ENCODE data around the gene DGUOK.
"Not testable (repeated sequence)": the region's sequence is repeated elsewhere in the genome, so short reads cannot be mapped to it uniquely, and the experiment has no call there.

DGUOK gene

DNA sequence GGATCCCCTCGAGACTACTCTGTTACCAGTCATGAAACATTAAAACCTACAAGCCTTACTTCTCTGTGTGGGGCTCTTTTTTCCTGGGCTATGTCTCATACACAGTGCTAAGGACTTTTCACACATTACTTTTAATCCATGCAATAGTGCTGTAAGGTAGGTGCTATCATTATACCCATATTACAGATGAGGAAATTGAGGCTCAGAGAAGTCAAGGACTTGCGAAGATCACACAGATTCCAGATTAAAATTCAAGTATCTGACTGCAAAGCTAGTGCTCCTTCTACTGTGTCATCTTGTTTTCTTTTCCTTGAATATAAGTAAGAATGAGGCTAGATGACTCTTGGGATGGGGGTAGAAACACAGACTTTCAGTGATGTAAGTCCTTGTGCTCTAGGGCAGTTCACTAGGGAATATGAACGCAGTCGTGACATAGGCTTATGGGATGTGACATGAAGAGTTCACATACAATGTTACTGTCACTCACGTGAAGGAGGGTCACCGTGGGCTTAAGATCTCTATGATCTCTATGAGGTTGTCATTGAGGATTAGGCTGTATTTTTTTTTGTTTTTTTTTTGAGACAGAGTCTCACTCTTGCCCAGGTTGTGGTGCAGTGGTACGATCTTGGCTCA, 7.0 kb upstream of the DGUOK start:
- in situ Hi-C loops (cut with MboI; ENCODE audit: low sequenced_read_pairs), result no loop called here

DNA sequence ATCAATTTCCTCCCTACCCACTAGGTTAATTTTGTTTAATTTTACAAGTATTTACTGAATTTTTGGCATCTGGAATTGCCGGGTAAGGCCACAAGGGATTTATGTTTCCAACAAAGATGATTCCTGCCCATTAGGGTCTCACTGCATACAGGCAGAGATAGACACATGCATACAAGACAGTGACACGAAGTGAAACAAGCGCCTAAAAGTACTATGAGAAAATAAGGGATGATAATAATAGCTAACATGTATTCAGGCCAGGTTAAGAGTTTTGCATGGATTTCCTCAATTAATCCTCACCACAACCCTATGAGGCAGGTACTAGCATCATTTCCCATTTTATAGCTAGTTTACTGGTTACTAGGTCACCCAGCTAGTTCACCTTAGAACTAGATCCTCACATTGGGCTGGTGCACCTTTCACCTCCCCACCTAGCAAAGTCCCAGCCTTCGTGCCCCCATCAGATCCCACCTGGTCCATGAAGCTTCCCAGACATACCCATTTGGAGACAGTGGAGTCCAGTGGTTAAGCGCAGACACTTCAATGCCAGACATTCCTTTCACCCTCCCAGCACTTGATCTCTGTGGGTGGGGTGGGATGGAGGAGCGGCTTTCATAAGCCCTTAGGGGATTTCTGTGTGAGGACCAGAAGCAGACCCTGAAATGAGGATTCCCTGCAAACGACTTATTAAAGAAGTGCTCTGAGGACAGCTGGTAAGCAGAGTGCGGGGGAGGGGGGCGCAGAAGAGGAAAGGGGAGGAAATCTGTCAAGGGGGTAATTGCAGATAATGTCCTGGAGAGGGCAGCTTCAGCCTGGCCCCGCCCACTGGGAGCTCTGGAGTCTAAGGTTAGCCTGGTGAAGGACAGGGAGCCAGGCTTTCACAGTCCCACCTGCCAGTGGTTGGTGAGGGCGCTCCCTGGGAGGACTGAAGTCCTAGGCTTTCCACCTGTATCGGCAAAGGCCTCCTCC, 5.8 kb upstream of the DGUOK start:
- in situ Hi-C loops (cut with MboI; ENCODE audit: low sequenced_read_pairs), result no loop called here

DNA sequence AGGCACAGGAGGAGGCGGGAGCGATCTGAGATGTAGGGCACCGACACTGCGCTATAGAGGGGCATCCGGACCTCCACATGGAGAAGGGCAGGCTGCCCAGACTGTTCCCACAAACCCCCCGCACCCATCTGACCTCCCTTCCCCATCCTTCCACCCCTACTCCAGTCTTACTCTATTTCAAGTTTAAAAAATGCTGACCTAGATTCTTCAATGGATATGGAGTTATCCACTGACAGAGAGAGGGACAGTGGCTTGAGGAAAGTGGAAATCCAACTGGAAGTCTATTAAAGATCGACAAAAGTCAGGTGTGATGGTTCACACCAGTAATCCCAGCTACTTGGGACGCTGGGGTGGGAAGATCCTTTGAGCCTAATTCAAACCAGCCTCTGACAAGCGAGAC, 5.1 kb upstream of the DGUOK start:
- in situ Hi-C loops (cut with MboI; ENCODE audit: low sequenced_read_pairs), result no loop called here

DNA sequence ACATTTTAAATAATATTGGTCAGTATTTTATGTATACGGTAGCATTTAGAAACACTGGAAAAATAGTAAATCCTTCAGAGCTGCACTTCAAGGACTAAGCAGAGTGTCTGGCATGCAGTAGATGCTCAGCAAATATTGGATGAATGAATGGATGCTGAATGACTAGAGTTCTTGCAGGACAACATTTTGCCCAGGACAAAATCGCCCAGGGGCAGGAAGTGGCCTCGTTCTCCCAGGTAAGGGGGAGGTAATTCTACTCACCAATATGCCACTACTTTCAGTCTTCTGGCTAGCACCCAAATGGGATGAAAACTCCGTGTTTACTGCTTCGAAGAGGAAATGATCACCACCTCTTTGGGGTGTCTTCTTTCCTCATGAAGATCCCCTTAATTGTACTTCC, 4.0 kb upstream of the DGUOK start:
- in situ Hi-C loops (cut with MboI; ENCODE audit: low sequenced_read_pairs), result no loop called here

DNA sequence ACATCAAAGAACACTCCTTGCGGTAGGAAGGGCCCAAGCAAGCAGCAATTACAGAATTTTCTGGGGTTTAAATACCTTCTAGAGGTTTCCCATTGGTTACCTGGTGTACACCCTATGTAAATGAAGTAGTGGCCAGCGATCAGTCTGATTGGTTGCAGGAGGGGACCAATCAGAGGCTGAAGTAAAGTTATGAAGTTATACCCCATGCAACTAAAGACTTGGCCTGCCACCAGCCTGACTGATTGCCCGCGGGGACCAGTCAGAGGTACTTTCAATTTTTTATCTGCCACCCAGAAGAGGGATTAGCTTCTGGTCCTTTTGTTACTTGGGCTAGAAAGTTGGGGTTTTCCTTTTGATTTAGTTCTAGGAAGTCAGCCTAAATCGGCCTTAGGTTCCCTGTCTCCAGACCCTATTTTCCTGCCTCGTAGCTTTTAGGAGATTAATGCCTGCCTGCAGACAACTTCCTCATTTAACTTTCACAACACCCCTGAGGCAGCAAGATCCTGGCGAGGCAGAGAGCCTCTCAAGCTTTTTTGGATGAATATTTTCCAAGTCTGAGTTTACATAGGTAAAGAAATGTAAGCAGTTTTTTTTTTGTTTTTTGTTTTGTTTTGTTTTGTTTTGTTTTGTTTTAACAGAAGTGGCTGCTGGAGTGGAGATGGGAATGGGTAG, 1.5 kb upstream of the DGUOK start:
- in situ Hi-C loops (cut with MboI; ENCODE audit: low sequenced_read_pairs), result no loop called here

DNA sequence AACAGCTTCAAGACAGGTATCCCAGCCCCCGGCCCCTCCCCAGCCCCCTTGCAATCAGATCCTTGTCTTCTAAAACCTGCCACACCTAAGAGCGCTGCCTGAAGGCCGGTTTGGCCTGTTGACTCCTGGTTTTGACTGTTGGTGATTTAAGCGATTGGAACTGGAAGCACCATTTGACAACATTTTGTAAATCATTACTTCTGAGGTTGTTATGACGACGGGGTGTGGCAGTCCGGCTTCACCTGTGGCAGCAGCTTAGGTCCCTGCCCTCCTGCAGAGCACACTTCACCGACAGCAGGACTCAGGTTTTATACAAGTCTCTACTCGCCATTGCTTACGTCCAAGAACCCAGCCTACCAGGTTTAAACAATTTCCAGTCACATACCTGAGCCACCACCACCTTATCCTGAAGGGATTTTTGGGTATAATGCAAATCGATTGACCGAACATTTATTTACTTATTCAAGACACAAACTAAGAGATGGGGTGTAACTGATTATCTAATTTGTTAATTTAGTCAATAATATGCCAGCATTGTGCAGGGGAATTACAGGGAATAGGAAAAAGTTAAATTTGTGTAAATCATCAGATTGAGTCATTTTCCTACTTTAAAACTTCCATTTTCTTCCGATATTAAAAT, 707 bp upstream of the DGUOK start:
- in situ Hi-C loops (cut with MboI; ENCODE audit: low sequenced_read_pairs), result no loop called here

DNA sequence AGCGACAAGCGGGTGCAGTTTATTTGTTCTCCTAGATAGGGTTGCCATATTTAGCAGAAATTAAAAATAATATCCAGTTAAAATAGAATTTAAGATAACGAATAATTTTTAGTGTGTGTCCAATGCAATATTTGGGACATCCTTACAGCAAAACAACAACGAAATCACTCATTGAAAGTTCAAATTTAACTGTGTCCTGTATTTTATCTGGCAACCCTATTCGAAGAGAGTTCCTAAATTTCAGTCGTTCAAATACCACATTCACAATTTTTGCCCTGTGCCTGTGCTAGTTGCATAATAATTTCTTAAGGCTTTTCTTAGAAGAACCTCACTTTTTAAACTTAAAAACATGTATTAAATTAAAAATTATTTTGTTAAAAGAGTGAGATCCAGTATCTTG, 664 bp downstream of the DGUOK start:
- in situ Hi-C loops (cut with MboI; ENCODE audit: low sequenced_read_pairs), result no loop called here

DNA sequence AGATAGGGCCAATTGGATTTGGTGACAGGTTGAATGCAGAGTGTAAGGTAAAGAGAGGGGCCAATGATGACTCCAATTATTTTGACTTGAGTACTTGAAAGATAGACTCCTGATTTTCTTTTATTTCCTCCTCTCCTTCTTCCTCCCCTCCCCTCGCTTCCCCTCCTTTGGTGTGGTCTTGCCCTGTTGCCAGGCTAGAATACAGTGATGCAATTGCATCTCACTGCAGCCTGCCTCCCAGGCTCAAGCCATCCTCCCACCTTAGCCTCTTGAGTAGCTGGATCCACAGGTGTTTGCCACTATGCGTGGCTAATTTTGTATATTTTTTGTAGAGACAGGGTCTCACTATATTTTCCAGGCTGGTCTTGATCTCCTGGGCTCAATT, 2.3 kb downstream of the DGUOK start:
- in situ Hi-C loops (cut with MboI; ENCODE audit: low sequenced_read_pairs), result no loop called here

DNA sequence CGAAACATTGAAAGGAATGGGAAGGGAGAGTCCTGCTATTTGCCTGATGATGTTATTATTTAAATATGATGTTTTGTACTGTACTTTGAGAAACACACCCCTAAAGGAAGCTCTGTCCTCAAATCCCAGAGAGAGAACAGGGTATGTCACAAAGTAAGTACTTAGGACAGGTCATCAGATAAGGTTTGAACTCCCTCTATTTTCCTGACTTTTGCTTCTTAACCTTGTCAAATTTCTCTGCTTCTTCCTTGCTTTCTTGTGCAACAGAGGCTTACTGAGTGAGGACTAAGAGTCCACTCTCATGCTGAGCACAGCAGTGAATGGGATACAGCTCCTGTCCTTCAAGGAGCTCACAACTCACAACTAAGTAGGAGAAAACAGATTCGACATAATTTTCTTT, 3.7 kb downstream of the DGUOK start:
- in situ Hi-C loops (cut with MboI; ENCODE audit: low sequenced_read_pairs), result no loop called here

DNA sequence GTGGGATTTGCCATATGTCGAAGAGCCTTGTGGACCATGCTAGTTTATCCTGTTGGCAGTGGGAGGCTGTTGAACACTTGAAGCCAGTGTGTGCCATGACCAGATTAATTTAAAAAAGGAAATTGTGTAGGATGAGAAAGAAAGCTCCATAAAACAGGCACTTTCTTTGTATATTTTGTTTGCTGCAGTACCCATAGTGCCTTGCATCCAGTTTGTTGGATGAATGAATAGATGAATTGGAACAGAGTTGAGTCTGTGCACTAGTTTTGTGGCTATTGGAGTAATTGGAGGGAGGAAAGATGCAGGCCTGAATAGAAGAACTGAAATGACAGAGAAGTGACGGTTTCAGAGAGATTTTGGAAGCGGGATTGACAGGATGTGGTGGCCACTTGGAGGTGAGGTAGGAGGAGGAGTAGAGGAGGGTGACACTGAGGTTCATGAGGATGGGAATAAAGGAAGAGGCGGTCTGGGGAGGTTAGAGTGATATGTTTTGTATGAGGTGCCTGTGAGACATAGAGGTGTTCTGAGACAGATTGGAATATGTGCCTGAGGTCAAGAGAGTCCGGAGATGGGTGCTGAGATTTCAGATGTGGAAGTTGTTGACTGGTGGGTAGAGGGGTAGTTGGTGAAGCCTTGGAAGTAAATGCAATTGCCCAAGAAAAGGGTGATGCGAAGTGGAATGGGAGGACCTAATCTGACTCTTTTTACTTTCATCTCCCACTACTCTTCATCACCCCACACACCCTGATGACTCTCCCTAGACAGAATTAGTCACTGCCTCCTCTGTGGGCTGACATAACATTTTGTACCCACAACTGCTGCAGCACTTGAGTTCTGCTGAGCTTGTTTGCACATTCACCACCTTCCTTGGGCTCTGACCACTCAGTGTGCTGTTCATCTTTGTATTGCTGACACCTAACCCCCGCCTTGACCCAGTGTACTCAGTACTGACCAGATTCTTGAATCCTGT, 5.1 kb downstream of the DGUOK start:
- in situ Hi-C loops (cut with MboI; ENCODE audit: low sequenced_read_pairs), result no loop called here

DNA sequence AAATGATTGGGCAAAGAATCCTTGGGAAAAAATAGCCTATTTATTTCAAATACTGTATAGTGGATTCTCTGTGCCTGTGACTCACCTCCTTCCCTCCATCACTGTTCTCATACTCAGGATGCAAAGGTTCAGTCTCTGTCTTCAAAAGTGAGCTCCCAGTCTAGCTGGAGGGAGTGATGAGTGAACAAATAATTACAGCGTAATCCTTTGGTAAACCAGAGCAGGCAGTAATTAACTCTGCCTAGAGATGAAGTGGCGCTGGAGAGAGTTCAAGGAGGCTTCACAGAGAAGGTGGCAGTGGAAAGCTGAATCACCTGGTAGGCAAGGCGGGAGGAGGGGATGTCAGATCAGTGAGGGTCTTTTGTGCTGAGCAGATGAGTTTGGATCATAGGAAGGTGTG, 6.5 kb downstream of the DGUOK start:
- in situ Hi-C loops (cut with MboI; ENCODE audit: low sequenced_read_pairs), result no loop called here

DNA sequence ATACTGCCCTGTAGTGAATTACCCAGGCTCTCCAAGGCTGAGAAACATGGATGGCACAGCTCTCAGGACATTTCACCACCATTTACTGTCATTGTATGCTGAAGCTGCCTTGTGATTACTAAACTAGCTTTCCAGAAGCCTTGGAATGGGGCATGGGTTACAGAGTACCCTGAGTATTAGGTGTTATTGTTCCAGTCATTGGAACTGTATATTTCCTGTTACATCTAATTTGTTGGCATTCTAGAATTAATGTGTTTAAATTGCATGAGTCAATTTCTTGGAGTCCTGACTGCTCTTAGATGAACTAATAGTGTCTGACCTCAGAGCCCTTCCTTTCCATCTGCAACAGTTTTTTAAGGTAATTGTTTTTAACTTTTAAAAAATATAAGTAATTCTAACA, 9.0 kb downstream of the DGUOK start:
- in situ Hi-C loops (cut with MboI; ENCODE audit: low sequenced_read_pairs), result no loop called here

DNA sequence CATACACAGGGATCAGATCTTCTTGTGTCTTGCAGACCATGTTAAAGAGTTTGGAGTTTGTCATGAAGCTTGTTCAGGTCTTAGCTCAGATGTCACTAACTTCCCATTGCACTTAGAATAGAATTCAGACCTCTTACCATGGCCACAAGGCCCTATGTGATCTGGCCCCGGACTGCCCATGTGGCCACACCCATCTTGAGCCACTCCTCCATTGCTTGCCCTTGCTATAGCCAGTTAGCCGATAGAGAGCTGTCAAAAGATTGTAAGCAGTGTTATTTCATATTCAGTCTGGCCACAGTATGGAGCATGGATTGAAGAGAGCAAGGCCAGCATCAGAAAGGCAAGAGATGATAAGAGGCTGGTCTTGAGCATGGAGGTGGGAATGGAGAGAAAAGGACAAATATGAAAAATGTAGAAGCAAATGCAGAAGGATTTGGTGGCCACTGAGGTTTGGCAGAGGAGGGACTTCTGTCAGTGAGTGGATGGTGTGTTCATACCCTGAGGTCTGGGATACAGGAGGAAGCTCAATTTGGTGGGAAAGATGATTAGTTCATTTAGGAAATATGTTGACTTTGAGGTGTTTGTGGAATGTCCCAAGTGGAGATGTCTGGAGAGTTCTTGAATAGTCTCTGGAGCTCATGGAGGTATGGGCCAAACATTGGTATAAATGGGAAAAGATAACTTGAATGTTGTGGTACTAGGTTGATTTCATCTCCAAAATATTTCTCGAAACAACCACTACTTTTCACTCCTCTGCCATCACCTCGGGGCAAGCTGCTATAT, 10.6 kb downstream of the DGUOK start:
- in situ Hi-C loops (cut with MboI; ENCODE audit: low sequenced_read_pairs), result no loop called here

DNA sequence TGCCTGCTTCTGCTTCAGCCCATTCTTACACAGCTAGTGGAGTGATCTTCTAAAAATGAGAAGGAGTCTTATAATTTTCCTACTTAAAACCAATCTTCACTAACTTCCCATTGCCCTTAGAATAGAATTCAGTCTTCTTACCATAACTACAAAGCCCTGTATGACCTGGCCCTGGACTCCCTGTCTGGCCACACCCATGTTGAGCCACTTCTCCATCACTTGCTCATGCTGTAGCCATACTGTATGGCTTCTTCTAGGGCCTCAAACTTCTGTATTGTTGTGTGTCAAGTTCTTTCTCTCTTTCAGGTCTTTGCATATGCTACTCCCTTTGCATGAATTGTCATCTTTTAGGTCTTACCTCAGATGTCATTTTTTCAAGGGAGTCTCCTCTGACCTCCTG, 11.2 kb downstream of the DGUOK start:
- in situ Hi-C loops (cut with MboI; ENCODE audit: low sequenced_read_pairs), result no loop called here

DNA sequence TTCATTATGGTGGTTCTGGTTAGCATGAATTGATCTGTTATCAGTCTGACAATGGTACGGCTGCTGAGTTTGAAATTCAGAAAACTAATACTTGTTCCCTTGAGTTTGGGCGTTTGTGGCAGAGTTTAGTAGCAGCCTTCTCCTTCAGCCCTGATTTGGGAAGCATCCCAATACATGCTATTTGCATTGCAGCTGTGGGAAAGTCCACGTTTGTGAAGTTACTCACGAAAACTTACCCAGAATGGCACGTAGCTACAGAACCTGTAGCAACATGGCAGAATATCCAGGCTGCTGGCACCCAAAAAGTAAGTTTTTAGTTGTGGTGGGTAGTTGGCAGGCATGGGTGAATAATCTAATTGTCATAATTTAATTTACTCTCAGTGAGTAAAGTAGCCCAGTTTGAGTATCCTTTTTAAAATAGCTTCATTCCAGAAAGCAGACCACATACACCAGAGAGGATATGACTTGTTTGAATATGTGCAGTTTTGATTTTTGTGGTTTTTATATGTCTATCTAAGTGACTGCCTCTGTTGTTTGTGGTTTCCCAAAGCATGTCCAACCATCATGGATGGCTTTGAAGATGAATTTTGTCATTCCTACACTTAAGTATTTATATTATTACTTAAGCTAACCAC, 12.2 kb downstream of the DGUOK start:
- in situ Hi-C loops (cut with MboI; ENCODE audit: low sequenced_read_pairs), result no loop called here

DNA sequence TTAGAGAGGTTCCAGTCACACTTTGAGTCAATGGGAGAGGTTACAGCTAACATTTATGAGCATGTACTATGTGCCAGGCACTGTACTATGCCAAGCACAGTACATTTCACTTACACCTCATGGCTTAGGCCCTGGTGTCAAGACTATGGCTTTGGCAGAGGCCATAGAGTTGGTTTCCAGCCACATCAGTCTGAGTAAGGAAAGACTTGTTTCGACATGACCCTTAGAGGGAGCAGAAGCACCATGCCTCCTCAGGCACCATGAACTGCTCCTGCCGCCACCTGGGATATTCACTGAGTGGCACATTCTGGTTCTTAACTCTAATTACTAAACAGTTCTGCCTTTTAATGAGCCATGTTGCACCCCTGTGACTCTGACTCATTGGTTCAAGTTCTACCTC, 12.7 kb downstream of the DGUOK start:
- in situ Hi-C loops (cut with MboI; ENCODE audit: low sequenced_read_pairs), result no loop called here

DNA sequence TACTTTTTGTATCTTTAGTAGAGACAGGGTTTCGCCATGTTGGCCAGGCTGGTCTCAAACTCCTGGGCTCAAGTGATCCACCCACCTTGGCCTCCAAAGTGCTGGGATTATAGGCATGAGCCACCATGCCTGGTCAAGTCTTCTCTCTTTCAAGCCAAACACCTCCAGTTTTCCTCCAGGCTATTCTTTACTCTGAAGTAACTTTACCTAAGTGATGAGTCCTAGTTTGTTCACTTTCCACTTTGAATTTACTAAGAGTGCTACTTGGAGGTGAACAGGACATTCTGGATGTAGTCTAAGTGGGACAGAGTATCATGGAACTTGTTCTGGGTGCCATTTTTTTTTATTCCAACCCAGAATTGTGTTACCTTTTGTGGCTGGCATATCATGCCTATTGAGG, 13.4 kb downstream of the DGUOK start:
- in situ Hi-C loops (cut with MboI; ENCODE audit: low sequenced_read_pairs), result not testable (repeated sequence)

DNA sequence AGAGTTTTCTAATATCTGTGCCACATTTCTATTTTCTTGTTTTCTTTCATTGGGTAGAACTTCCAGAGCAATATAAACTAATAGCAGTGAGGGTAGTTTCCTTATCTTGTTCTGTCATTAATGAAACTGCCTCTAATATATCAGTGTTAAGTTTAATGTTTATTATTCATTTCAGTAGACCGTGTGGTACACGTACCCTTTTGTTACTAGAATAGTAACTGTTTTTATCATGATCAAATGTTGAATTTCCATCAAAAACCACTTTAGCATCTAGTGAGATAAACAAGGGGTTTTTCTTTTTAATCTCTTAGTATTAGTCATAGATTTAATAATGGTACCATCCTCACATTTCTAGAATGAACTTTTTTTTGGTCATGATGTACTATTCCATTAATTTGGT, 16.0 kb downstream of the DGUOK start:
- in situ Hi-C loops (cut with MboI; ENCODE audit: low sequenced_read_pairs), result no loop called here

DNA sequence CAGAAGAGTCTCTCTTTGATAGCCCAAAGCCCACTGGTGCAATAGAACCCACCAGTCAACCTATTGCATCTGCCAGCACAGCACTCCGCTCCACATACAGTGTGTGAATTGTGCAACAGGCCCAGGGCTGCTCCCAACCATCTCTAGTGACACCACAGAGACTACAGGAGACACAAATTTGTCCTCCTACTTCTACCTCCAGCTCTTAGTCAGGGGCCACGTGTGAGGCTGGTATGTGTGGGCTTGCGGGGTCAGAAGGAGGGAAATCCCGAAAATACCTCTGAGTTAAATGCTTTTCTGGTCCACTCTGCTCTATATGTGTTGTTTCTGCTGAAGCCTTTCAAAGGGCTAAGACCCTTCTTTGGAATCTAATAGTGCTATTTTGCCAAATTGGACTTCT, 18.0 kb downstream of the DGUOK start:
- in situ Hi-C loops (cut with MboI; ENCODE audit: low sequenced_read_pairs), result no loop called here

Measured in HL-60/S4 treated with retinoic acid at 250 ng/mL for 4 days and 3 days (cell line).